Activated CD4-positive, alpha-beta T cell treated with anti-CD3 and anti-CD28 coated beads for 24 hours (primary cell): Measurements from ENCODE around the gene BMPR1A.
"Not testable (repeated sequence)": the region's sequence is repeated elsewhere in the genome, so short reads cannot be mapped to it uniquely, and the experiment has no call there.

Experiments used
- DNase-seq, 2 donors: peaks; one replicate each; pipeline ENCODE4 v3.0.0-alpha.2; 2020; ENCODE audit warnings: low read depth in 2 of 2

The BMPR1A gene

DNA sequence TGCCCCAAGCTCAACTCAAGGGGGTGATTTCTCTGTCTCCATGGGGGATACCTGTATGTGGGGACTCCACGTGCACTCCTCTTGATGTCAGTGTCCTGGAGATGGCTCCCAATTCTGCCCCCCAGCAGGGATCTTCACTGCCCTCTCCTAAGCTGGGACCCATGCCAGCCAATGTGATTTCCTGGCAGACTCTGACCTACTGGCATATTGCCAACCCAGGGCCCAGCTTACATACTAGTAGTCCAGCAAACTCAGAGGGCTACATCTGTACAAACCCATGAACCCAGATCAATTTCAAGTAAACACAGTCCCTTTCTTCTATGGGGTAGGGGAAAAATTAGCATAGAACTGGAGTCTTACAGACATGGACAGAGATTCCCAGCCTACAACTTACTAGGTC is 26.2 kb upstream of the BMPR1A start:
- no peak for DNase-seq

DNA sequence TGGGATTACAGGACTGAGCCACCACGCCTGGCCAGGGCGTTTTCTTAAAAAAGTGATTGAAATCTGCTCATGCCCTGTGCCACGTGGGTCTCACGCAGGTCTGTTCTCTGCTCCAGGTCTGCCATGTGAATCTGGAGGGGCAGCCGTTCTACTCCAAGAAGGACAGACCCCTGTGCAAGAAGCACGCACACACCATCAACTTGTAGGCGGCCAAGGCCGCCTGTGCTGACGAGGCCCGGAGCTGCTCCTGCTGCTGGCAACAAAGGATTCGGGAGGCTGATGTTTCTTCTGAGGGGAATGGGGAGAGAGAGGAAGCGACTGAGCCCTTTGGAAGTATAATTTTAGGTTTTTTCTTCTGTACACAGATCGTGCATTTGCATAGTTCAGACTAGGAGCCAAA is 23.6 kb upstream of the BMPR1A start:
- DNase-seq: no peak

DNA sequence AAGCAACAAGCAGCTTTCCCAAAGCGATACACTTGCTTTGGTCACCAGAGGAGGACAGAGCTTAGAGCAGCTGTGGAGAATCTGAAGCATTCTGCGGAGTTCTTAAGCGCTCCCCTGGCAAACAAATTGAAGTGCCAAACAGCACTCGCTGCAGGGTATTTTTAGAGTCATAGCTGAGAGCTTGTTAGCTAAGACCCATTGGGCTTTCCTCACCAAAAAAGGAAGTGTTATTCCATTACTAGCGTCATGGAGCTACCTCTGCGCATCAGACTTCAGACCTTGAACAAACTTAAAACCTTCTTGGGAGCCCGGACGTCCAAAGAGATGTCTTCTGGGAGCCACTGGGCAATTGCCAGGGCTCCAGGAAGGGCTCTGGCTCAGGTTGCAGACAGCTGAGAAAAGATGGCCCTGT is 23.2 kb upstream of the BMPR1A start:
- DNase-seq: no peak

DNA sequence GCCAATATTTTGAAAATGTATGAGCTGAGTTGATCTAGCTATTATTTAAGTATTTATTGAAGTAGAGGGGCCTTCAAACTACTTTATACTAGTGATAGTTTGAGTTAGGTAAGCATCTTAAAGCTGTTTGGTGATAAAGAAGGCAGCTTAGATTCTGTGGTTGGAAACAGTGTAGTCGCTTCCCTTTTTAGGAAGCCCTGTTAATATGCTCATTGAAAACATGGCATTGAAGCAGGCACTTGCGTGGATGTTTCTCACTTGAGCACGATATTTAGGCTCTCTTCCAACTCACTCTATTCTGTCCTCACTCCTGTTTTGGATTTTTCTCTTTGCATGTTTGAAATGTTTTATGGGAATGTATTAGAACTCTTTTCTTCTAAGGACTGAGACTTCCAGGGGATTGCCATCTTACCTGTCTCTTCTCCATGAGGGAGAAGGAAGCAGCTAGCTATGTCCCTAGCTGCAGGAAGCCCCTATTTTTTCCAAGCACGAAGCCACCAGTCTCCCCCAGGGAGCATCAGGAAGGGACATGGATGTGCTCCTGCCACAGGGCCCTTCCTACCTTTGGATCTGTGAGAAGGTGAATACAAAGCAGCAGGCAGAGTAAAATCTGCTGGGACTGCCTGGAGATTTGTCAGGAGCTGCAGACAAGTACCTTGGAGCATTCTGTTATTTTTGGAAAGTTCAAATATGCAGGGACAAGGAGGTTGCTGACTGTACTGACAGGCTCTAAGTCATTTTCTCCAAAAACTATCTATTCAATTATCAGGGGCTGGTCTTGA is 22.0 kb upstream of the BMPR1A start:
- no peak for DNase-seq

DNA sequence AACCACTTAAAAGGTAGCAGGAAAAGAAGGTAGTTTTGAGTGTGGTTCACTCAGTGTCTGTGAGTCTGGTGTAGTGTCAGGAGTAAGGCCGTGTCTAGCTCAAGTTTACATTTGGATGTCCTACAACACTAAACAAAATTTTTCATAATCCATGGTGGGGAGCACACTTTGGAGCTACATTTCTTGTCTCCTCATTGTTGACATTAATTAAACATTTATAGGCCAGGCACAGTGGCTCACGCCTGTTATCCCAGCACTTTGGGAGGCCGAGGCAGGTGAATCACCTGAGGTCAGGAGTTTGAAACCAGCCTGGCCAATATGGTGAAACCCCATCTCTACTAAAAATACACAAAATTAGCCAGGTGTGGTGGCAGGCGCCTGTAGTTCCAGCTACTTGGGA is 21.1 kb upstream of the BMPR1A start:
- not testable (repeated sequence) for DNase-seq

DNA sequence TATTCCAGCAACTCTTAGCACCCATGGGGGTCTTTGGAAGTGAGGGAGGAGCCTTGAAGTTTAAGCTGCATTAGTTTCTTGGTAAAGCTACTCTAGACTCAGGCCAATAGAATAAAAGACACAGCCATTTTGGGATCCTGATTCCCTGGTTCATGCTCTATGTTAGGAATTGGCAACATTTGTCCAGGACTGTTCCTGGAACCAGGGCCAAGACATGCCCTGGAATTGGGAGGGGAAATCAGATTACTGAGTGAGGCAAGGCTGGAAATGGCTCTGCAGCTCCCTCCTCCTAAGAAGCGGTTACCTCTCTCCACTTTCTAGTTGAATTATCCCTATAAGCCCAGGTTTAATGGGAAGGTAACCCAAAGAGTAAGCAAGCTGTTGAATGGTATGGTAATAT is 14.2 kb upstream of the BMPR1A start:
- DNase-seq: no peak

DNA sequence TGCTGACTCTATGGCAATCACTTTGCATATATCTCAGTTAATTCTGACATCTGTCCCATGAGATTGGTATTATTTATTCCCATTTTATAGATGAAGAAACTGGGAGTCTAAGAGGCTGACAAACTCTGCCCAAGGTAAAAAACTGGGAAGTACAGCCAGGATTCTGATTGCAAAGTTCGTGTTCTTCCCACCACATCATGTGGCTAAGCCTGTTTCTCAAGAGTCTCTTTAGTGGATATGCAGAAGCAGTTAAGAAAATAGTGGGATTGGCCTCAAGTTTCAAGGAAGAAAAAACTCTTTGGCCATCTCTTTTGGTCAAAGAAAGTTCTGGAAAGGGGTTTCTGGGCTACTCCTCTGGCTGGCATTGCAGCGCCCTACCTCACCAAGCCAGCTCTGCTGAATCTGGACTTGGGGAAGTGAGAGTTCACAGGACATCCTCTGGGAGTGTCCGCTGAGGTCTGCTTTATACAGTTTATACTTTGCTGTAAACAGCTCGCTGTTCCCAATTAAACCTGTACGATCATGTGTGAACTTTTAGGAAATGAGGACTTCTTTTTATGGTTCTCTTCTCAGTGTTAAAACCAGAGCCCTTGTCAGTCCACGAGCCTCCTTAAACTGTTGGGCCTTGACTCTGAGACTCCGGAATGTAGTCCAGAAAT is 12.2 kb upstream of the BMPR1A start:
- DNase-seq: no peak

DNA sequence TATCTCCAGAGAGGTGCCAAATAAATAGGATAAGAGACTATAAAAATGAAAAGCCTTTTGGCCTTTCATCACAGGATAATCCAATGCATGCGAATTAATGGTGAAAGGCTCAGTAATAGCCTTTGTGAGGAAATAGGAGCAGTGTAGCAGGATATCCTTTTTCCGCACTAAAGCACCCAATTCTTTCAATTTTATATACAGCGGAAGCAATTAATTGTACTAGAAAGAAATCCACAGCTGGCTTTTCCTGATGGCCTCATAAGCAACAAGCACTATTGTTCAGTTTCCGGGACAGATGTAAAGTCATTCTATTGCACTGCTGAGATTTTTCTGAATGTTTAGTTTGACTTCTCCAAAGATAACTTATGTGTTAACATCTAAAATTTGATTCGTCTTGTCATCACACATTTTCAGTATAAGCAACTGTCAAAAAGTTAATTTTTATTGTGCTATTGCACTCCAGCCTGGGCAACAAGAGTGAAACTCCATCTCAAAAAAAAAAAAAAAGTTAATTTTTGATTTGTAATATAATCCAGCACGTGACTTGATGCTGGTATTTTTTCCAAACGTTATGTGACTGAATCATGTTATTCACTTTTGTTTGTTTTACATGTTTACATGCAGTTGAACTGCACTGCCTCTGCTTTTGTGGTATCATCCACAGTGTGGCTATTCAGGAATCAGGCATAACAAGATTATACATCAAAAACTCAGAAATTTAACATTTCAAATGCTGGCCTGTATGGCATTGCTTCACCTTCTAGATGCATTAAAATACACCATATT is 8.4 kb upstream of the BMPR1A start:
- DNase-seq: no peak

DNA sequence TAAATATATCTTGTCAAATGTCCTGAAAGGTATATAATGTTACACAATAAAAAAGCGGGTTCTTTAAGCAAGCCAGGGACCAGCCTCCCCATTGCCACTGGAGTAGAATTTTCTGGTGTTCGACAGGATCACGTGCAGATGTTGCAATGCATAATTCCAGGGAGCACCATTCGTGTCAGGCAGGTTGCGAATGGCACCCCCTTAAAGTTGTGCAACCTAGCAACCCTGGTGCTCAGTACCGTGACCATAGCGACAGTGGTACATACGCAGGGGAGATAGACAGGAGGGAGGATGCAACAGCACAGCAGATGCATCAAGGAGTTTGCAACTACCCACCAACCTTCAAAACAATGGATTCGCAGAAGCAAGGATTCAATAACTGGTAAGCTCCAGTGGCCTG is 6.6 kb upstream of the BMPR1A start:
- DNase-seq: no peak

DNA sequence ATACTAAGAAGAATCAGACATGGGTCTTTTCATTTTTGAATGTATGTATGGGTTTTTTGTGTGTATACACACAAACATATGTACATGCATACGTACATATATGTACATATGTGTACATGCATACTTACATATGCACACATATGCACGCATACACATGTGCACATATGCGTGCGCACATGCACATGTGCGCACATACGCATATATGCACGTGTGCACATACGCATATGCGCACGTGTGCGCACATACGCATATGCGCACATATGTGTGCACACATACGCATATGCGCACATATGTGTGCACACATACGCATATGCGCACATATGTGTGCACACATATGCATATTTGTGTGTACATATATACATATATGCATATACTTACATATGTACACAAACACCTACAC is 4.9 kb upstream of the BMPR1A start:
- no peak for DNase-seq

DNA sequence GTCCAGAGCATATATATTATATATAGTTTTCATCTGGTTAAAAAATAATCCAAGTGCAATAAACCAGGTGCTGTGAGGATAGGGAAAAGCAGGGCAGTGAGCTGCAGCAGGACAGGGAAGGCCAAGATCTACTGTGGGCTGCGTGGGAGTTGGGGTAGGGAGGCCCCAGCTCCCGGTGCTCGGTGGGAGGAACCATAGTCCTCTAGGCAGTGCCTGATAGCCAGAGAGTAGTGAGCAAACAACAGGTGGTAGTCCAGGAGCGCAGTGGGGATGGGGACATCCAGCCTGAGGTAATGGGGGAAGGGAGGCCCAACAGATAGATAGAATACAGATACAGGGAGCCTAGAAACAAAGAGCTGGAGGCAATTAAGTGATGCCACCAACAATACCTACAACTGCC is 4.1 kb upstream of the BMPR1A start:
- DNase-seq: no peak

DNA sequence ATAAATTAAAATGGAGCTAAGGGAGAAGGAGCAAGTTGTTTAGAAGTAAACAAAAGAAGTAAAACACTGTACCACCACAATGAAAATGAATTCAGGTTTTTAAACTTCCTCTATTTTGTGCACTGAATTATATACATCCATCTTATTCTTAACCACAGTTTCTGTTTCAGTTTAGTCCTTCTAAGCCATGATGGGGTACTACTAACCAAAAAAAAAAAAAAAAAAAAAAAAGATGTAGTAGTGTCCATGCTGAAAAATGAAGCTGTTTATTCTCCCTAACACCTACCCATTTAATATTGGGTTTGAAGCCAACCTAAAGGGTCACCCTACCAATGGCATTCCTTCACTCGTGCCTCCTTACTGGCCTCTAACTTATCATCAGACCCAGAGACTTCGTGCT is 3.4 kb upstream of the BMPR1A start:
- no peak for DNase-seq

DNA sequence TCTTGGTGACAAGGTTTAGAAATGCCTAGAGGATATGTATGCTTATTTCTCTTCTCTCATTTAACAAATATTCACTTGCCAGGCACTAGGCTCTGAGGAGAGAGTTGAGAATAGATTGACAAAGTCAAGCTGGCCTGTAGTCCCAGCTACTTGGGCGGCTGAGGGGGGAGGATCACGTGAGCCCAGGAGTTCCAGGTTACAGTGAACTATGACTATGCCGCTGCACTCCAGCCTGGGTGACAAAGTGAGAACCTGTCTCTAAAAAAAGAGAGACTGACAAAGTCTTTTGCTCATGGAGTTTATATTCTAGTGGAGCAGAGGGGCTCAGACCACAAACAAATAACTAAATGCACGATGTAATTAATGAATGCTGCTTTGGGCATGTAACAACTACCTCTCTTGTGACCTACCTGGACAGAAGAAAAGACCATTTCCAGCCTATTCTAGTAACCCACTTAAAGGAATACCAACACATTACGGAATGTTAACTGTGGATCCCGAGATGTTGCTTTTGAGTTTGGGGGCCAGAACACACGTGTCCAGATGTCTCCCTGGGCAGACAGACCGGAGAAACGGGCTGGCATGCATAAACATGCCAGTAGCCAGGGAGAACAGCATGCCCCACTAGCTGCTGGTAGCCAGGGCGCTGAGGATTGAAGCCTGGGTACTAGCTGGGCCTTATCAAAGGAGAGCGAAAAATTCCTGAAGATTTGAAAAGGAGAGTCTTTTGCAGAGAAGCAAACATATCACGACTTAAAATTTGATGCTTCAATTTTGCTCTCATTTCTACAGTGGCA is 2.6 kb upstream of the BMPR1A start:
- DNase-seq: no peak

DNA sequence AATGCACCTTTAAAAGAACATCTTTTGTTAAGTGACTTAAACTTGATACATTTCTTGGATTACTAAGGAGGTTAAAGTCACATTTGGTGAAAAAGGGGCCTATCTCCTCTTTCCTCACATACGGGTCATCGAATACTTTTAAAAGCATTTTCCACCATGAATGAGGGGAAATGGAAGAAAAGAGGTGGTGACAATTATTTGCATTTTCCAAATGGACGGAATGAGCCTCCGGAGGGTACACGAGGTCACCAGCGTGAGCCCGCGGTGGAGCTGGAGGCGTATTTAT is 1.0 kb upstream of the BMPR1A start:
- no peak for DNase-seq

DNA sequence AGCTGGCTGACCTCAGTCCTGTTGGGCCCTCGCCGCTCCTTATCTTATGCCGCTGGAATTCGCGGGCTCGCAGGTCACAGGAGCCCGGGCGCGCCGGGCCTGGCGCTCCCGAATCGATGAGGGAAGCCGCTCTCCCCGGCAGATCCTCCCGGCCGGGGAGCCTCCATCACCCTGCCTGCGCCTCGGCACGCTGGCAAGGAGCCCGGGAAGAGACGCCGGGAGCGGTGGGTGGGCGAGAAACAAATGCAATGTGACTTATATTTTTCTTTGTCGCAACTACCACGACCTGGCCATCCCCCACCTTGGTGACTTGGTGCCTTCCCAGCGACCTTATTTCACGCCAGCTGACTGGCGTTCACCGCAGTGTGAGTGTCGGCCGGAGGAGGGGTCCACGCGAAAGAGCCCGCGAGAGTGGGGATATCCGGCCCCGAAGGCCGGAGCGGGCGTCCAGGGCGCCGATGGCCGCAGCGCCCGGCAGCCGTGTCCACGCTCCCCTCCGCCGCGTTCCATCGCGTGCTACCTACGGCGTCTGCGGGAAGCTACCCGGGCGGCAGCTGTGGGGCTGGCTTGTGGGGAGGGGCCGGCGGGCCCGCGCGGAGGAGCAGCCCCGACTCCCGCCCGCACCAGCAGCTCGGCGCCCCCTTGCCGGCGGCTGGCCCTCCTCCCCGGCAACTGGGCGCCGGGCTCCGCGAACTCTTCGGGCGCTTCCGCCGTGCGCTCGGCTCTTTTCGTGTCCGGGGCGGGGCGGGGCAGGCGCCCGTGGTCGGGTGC is 494 bp upstream of the BMPR1A start:
- DNase-seq: peak; percentile 78 to 84

DNA sequence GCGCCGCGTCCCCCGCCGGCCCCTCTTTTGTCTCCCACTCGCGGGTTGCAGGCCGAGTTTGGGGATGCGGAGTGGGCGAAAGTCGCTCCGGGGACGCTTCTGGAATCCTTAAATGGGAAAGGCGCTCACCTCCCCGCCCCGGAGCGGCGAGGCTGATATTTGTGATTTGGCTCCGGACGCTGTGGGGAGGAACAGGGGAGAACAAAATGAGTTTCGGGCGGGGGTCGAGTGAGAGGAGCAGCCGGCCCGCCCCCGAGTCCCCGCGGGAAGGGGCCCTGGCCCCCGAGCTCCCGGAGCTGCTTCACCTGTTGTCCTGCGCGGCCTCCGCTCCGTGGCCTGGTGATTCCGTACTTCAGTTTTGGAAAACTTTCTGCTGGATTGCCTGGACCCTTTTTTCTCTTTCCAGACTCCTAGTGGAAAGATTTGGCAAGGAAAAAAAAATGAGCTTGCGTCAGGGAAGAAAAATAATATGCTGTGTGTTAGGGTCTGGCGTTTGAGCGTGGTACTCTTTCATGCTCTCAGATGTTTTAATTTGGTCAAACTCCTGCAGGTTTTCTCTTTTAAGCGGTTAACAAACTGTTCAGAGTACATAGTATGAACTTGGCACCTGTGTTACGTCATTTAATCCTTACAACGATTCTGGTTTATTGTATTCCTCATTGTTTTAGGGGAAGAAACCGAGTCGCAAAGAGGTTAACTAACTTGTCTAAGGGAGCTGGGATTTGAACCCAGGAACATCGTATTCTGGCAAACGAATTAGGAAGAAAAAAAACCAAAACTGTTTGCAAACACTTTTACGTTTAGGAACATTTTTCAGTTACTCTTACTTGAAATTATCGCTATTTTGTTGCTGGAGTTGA is 924 bp downstream of the BMPR1A start:
- DNase-seq: peak in 1 of 2 donors; percentile 8

DNA sequence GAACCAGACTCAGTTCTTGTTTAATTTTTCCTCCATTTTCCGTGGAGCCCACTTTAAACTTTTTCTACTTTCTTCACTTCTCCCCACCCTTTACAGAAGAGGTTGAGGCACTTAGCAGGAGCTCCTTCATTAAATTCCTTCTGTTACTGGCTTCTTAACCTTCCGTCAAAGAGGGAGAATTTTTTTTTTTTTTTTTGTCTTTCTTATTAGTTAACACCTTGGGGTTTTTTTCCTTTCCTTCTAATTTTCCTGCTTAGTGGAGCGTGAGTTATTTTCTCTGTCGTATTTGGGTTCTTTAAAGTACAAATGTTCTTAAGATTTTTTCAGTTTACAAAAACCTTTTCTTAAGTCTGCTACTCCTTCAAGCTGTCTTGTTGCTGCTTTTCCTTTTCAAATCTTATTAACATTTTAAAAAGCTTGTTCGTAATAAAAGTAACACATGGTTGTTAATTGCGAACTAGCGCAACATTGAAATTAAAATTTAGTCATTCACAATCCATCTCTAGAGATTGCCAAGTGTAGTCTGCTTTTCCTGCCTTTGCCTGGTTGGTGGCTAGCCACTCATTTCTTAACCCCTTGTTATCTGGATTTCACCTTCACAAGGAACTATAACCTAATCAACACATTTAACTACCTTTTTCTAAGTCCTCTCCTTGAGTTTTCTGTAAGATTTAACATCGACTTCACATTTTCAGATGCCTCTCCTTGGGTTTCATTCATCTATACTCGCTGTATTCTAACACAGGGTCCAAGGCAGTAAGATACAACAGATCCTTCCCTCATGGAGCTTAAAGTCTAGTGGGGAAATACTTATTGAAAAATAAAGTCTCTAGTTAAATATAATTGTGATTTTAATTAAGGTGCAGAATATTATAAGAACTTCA is 2.0 kb downstream of the BMPR1A start:
- no peak for DNase-seq

DNA sequence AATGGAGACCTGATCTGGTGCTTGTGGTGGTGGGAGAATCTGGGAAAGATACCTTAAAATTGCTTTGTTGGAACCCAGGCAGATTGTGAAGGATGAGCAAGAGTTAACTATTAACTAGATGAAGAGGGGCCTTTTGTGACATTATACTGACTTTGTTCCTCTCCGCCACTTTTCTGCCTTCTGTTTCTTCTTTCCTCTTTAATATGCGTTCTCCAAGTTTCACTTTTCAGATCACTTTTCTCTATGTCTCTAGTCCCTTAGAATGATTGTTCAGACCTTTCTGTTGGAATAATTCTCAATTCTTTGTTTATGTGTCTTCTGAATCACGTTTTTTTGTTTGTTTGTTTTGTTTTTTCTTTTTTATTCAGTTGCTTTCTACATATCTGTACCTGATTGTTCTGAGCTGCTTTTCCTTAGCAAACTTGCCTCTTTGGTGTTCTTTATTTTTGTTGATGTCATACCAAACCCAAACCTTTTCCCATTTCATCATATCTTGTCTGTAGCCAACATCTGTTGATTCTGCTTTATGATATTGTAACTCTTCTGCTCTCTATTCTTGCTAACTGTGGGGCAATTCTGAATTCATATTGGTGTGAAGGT is 2.8 kb downstream of the BMPR1A start:
- no peak for DNase-seq

DNA sequence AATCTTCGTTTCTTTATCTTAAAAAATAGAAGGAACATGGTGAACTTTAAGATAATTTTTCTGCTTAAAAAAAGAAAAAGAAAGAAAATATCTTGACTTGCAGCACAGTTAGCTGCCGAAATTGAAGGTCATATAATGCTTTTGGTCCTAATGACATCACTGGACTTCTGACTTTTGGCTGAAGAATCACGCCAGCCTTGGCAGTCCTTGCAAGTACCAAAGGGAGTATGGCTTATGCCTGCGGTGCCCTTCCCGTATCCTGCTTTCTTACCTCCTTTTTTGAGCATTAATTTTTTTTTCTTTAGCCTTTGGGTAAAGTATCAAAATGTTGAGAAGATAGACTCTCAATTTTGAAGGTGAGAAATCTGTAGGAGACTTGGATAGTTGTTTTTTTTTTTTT is 7.0 kb downstream of the BMPR1A start:
- no peak for DNase-seq
